ENCODE data around the gene AMN.
A peak's percentile ranks its signal among the peaks of the same experiment; 100 is the strongest.

The AMN gene

GRCh38 chr14:102899516-102899900, 23.0 kb upstream of the AMN start:
- no peak for DNase-seq

- peak; percentile 12 to 56 for DNase-seq
These were observed 21.6 kb upstream of the AMN start for GRCh38 chr14:102900631-102901571.

- peak in 1 of 2 donors; percentile 78 for DNase-seq
These were observed 20.8 kb upstream of the AMN start for GRCh38 chr14:102901633-102902032.

GRCh38 chr14:102902086-102902485, 20.4 kb upstream of the AMN start:
- no peak for DNase-seq

- DNase-seq: no peak
These were observed 19.8 kb upstream of the AMN start for GRCh38 chr14:102902523-102903247.

- no peak for DNase-seq
These were observed 19.1 kb upstream of the AMN start for GRCh38 chr14:102903248-102903888.

- no peak for DNase-seq
These were observed 18.5 kb upstream of the AMN start for GRCh38 chr14:102903889-102904512.

GRCh38 chr14:102905116-102906108, 17.1 kb upstream of the AMN start:
- DNase-seq: no peak

- no peak for DNase-seq
These were observed 15.7 kb upstream of the AMN start for GRCh38 chr14:102906616-102907302.

GRCh38 chr14:102907303-102907844, 15.1 kb upstream of the AMN start:
- DNase-seq: peak in 1 of 2 donors; percentile 43

- no peak for DNase-seq
These were observed 14.3 kb upstream of the AMN start for GRCh38 chr14:102907980-102908730.

GRCh38 chr14:102908766-102909455, 13.6 kb upstream of the AMN start:
- DNase-seq: no peak

- DNase-seq: no peak
These were observed 13.0 kb upstream of the AMN start for GRCh38 chr14:102909462-102909861.

GRCh38 chr14:102909911-102910310, 12.6 kb upstream of the AMN start:
- no peak for DNase-seq

- no peak for DNase-seq
These were observed 12.0 kb upstream of the AMN start for GRCh38 chr14:102910442-102910841.

GRCh38 chr14:102911541-102911951, 10.9 kb upstream of the AMN start:
- no peak for DNase-seq

- no peak for DNase-seq
These were observed 10.3 kb upstream of the AMN start for GRCh38 chr14:102911991-102912761.

Data from CD4-positive, alpha-beta T cell treated with Interleukin-1 beta for 1 hour (primary cell).